GM21515 (cell line): Measurements from ENCODE around the gene ITGAL.
"Not testable (repeated sequence)": the region's sequence is repeated elsewhere in the genome, so short reads cannot be mapped to it uniquely, and the experiment has no call there.

Source experiments
- ATAC-seq: cut with Tn5 transposase; IDR thresholded peaks from one replicate; pipeline ENCODE4 v1.9.1; 2021; ENCODE audit not compliant: unreplicated experiment

Gene ITGAL

DNA sequence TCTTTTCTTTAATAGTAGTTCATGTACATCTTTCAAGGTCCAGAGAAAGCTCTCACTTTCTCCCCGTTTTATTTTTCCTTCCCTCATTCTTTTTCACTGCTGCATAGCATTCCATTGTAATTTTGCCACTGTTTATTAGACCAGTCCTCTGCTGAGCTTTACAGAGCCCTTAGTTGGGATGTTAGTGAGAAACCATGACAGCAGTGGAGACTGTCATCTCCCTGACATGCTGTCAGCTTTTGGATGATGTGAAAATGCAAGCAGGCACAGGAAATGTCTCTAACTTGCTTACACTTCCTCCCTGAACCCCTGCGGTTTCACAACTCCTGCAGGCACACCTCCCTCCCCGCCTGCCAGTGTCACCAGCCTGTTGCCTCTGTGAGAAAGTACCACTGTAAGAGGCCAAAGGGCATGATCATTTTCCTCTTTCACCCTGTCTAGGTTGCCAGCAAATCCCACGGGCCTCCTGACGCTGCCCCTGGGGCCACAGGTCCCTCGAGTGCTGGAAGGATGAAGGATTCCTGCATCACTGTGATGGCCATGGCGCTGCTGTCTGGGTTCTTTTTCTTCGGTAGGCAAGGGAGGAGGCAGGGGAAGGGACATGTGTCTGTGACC is at the start of gene ITGAL:
Gene ITGAL, plus strand, starts transcription at position 415 of the 615 bp plus-strand sequence. Its CDS starts 96 bp downstream, at position 511.
- peak; percentile 38 for ATAC-seq

- ATAC-seq, result no peak
Measured at GRCh38 chr16:30428055-30428454, 44.5 kb upstream of the ITGAL start.

DNA sequence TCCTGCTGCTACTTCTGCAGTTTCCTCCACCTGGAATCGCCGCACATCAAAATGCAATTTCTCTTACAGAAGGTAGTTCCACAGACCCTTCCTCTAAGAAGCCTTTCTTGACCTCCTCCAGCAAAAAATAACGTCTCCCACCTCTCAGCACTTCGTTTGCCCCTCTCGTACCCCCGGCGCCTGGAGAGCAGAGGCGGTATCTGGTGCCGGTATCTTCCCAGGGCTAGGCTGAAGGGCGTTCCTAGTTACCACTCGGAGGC is 43.2 kb upstream of the ITGAL start:
- ATAC-seq, result no peak

- ATAC-seq, result peak; percentile 89
Measured at GRCh38 chr16:30429678-30430427, 42.7 kb upstream of the ITGAL start, which contains the start of gene DCTPP1. Gene DCTPP1, minus strand, starts transcription at chr16:30430030. Its CDS starts 50 bp downstream, at chr16:30429980.

- ATAC-seq, result peak; percentile 14
Measured at GRCh38 chr16:30430428-30430970, 42.0 kb upstream of the ITGAL start.

DNA sequence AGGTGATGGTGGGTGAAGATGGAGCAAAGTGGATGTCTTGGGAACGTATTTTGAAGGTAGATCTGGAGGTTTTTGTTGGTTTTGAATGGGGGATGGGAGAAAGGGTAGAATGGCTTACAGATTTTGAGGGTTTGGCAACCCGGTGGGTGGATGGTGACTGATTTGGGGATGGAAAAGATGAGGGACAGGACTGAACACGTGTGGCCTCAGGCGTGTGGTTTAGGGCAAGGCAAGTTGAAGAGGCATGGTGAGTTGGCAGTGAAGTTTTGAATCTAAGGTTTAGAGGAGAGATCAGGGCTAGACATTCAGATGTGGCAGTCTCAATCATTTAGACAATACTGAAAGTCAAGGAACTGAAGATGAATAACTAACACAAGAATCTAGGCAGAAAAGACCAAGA is 37.7 kb upstream of the ITGAL start:
- no peak for ATAC-seq

GRCh38 chr16:30437511-30438046 is 35.0 kb upstream of the ITGAL start:
- ATAC-seq, result no peak

DNA sequence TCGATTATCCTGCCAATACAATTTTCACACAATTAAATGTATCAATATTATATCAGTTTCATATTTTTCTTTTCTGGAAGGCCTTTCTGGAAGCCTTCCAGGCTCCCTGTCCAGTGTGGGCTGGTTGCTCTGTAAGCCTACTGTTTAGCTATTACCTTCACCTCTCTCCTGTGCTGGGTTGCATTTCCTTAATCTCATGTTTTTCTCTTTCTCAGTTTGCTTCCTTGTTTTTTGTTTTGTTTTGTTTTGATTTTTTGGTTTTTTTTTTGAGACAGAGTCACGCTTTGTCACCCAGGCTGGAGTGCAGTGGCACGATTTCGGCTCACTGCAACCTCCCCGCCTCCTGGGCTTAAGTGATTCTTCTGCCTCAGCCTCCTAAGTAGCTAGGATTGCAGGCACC is 33.7 kb upstream of the ITGAL start:
- ATAC-seq, result no peak

DNA sequence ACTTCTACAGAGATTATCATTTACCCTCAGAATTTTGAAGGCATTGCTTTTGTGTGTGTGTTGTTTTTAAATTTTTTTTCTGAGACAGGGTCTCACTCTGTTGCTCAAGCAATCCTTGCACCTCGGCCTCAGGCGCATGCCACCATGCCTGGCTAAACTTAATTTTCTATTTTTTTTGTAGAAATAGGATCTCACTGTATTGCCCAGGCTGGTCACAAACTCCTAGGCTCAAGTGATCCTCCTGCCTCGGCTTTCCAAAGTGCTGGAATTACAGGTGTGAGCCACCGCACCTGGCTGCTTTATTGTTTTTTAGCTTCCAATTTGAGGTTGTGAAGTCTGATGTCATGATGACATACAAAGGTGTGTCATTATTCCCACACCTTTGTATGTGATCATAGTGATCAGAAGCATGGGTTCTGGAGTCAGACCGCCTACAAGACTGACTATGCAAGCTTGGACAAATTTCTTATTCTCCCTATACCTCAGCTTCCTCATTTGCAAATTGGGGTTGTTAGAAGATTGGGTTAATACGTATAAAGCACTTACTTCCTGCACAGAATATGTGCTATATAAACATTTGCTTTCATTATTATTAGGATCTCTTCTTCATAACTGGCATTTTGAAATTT is 32.7 kb upstream of the ITGAL start:
- no peak for ATAC-seq

DNA sequence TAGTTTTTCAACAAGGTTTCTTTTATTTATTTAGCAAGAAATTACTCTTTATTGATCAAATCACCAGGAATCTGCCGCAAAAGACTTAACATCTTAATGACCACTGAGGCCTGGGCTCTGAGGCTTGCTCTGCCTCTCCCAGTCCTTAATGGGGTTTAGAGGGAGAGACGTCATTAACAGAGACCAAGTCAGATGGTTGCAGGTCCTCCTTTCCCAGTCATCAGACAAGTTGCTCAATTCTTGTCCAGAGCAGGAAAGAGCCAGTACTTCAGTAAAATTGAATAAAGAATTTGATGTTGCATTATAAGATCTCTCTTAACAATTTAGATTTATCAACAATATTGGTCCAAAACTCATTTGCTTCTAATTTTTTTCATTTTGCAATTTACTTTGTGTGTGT is 28.9 kb upstream of the ITGAL start:
- ATAC-seq, result no peak

GRCh38 chr16:30444231-30445148 is 28.1 kb upstream of the ITGAL start:
- ATAC-seq, result no peak

DNA sequence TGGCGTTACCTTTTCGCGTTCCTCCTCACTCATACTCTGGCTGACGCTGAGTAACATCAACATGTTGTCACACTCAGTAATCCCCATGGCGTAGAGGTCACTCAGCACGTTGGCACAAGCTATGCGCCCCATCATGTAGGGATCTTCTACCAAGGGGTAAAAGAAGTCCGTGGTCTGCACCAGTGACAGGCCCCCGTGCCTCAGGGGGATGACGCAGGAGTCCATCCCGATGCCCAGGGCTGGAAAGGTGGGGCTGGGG is 27.5 kb upstream of the ITGAL start:
- ATAC-seq, result peak; percentile 11

DNA sequence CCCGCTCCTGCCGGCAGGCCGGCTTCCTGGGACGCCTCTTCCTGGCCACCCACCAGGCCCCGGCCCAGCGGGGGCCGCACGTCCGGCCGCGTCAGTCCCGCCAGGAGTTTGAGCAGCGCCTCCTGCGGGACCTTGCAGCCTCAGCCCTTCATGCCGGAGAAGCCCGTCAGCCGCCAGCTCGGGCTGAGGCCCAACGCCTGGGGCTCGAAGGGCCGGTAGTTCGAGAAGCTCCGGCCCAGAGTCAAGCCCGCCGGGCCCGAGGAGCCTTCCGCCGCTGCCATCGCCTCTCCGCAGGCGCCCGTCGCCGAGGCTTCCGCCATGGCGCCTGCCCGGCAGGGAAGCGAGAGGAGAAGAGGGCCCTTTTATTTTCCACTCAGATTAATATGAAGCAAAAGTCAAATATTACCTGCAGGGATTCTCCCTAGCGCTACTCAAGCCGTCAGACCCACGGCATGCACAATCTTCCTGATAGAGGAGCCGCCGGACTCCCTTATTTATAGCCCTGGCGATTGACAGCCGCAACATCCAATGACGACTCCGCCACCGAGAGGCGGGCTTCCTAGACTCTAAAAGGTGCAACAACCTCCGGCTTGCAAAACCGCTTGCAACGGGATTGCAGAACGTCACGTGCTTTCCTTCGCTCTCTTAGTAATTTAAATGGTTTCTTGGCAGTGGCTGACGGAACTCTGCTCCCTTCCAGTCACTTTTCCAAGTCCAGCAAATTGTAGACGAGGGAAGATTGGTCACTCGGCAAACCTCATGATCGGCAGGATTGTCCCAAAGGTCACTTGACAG is 26.9 kb upstream of the ITGAL start, which contains the start of gene SEPHS2:
Gene SEPHS2, minus strand, starts transcription at position 467 of the 795 bp plus-strand sequence. Its CDS starts 147 bp downstream, at position 320.
- ATAC-seq, result peak; percentile 71

DNA sequence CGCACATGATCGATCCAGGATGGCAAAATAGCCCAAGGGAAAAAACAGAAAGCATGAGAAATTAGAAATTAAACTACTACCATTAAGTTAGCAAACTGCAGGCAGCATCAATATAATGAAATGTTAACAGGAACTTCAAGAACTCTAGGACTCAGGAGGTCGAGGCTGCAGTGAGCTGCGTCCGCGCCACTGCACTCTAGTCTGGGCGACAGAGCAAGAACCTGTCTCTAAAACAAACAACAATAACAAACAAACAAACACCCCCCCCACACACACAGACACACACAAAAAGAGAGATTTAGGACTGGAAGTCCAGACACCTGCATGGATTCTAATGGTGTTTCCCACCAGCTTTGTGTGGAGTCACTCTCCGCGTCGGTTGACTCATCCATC is 26.3 kb upstream of the ITGAL start:
- ATAC-seq, result no peak

- ATAC-seq, result no peak
Measured at GRCh38 chr16:30447512-30448226, 24.9 kb upstream of the ITGAL start.

- no peak for ATAC-seq
Measured at GRCh38 chr16:30449116-30449435, 23.5 kb upstream of the ITGAL start.

DNA sequence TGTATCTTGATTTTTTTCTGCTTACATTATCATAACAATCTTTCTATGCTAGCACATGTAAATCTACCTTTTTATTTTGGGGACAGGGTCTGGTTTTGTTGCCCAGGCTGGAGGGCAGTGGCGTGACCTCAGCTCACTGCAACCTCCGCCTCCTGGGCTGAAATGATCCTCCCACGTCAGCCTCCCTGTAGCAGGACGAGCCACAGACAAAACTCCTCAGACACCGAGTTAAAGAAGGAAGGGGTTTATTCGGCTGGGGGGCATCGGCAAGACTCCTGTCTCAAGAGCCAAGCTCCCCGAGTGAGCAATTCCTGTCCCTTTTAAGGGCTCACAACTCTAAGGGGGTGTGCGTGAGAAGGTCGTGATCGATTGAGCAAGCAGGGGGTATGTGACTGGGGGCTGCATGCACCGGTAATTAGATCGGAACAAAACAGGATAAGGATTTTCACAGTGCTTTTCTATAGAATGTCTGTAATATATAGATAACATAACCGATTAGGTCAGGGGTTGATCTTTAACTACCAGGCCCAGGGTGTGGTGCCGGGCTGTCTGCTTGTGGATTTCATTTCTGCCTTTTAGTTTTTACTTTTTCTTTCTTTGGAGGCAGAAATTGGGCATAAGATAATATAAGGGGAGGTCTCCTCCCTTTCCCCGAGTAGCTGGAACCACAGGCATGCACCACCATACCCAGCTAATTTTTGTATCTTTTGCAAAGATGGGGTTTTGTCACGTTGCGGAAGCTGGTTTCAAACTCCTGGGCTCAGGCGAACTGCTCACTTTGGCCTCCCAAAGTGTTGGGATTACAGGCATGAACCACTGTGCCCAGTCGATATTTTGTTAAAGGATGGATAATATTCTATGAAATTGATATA is 19.6 kb upstream of the ITGAL start:
- ATAC-seq, result not testable (repeated sequence)

DNA sequence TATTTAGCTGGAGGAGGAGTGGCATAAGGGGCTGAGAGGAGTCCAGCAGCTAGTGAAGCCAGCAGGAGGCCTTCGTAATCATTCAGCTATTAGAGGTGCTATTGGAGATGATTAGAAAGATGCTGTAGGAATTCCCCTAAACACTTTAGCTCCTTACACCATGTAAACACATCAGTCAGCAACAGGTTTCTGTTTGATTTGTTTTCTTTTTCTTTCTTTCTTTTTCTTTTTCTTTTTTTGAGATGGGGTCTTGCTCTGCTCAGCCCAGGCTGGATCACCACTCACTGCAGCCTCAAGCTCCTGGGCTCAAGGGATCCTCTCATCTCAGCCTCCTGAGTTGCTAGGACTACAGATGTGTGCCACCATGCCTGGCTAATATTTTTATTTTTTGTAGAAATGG is 16.2 kb upstream of the ITGAL start:
- ATAC-seq, result no peak

- ATAC-seq, result no peak
Measured at GRCh38 chr16:30457256-30457655, 15.3 kb upstream of the ITGAL start.
